NCI-H524 treated with DMSO at 0.1 percent for 48 hours (cell line): Measurements from ENCODE around the gene SGTB.
"Not testable (repeated sequence)": the region's sequence is repeated elsewhere in the genome, so short reads cannot be mapped to it uniquely, and the experiment has no call there.

ENCODE experiments used
- DNase-seq: peaks from one replicate; lab custom pipeline; 2025; lab: John Stamatoyannopoulos, UW

Gene SGTB

GRCh38 chr5:65734196-65734775 lies 12.4 kb upstream of the SGTB start:
- not testable (repeated sequence) for DNase-seq

DNA sequence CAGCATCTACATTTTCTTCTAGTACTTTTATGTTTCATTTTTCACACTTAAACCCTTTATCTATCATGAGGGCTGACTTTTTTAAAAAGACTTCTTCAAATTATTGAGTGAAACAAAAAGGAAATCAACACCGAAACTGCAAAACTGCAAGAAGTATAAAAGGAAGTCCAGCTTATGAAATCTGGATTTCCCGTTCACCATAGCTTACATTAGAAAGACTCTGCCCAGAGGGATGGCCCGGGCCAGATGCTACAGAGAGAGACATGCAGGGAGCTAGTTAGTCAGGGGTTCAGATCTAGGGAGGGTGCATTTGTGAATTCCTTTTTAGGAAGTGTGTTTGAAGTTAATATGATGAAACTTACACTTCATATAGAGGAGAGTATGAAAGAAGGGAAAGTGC lies 10.1 kb upstream of the SGTB start:
- not testable (repeated sequence) for DNase-seq

- DNase-seq, result no peak
Observed at GRCh38 chr5:65730910-65731309, 9.0 kb upstream of the SGTB start.

DNA sequence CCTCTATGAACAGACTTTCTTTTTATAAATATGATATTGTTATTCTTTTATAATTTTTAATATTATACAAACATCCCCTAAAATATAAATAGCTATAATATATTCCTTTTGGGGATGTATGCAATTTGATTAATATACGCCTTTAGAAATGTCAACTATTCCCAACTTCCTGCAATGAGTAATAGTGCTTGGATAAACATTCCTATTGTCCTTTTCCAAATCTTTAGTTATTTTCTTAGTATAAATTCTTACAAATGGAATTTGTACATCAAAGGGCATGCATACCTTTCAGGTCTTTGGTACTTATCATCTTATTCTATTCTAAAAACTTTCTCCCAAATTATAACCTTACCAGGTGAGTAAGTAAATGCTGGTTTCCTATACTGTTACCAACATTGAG lies 6.3 kb upstream of the SGTB start:
- DNase-seq, result no peak

DNA sequence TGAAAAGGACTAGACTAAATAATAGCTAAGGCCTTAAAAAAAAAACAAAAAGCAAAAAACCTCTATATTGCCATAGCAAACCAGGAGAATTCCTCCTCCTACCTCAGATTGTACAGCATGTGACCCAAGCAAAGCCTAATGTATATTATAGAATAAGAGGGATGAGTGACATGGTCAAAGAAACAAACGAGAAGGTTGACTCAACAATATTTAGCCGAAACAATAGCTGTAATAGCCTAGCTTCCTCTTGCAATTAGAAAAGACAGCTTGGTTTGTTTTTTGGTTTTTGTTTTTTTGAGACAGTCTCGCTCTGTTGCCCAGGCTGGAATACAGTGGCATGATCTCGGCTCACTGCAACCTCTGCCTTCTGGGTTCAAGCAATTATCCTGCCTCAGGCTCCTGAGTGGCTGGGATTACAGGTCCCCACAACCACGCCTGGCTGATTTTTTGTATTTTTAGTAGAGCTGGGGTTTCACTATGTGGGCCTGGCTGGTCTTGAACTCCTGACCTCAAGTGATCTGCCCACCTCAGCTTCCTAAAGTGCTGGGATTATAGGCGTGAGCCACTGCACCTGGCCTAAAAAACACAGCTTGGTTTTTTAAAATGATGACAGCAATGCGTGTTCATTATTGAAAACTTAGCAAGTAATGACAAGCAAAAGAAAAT lies 5.7 kb upstream of the SGTB start:
- no peak for DNase-seq

DNA sequence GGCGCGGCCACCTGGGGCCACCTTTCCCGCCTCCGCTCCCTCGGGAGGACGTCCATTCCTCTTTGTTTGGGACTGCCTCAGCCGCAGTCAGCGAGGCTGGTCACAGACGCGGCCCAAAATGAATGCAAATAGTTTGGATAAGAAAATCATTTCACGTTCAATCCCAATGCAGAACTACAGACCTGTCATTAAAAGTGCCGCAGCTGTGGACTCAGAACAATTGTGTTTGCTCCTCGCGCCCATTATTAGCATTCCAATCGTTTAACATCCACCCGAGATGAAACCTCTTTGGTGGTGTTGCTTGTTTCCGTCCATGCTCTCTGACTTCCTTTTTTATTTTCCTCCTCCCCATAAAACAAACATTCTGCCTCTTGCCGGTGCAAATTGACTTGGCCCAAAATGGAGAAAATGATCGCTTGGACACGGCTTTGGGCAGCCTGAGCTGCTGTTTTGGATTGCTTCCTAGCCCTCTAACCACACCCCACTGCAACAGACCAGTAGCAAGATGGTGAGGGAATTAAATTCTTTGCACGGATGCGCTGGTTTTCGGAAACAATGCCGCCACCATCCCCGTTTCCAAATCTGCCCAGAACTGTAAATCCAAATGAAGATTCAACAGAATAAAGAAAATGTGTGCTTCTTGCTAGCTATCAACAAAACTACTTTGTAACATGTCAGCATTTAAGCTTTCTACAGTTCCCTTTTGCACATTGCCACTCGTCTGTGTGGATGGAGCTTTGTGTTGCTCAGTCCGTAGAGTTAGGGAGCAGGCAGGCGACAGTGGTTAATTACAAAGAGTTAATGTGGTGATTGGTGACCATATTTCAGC lies 880 bp upstream of the SGTB start:
- peak; percentile 5 for DNase-seq

DNA sequence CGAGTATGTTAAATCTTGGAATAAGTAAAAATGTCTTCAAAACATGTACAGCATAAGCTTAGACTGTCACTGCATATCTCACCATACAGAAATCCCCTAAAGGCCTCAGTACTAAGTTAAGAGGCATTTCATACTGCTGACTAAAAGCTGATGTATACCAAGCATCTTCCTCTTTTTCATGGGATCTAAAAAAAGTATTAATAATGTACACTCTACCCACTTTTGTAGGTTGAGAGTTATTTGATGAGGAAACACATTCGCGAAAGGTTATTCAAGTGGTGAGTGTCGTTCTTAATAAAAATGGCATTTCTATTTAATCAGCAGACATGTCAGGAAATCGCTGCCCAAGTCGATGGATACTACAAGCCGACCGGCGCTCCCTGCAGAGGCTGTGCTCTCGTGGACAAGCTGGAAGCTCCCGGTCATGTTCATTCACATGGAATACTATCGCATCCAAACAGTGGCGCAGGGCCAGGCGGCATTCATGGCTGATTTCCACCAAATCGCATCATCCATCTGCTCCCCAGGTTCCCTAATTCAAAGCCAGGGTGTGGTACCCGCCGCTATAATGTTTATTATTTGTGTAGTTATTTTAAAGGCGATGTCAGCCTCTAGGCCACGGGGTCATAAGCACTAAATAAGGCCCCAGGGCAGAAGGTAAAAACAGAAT lies 724 bp downstream of the SGTB start:
- peak; percentile 31 for DNase-seq

GRCh38 chr5:65718576-65719310 lies 3.2 kb downstream of the SGTB start:
- DNase-seq, result no peak

- DNase-seq, result no peak
Observed at GRCh38 chr5:65708145-65708544, 13.8 kb downstream of the SGTB start.

DNA sequence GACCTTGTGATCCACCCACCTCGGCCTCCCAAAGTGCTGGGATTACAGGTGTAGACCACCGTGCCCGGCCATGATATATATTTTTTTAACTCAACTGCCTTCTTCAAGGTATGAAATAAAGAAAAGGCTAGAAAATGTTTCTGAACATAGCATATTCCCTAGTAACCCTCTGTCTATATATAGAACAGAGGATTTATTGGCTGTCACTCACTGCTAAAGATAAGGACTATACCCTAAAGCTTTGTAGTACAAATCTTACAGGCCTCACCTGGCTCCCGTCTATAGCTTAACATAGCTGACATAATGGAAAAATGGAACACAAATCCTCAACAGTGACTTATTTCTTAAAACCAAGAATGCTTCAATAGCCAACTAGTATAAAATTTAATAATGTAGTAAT lies 14.2 kb downstream of the SGTB start:
- DNase-seq, result no peak

GRCh38 chr5:65704621-65705239 lies 17.2 kb downstream of the SGTB start:
- no peak for DNase-seq

GRCh38 chr5:65702036-65702435 lies 19.9 kb downstream of the SGTB start:
- no peak for DNase-seq

DNA sequence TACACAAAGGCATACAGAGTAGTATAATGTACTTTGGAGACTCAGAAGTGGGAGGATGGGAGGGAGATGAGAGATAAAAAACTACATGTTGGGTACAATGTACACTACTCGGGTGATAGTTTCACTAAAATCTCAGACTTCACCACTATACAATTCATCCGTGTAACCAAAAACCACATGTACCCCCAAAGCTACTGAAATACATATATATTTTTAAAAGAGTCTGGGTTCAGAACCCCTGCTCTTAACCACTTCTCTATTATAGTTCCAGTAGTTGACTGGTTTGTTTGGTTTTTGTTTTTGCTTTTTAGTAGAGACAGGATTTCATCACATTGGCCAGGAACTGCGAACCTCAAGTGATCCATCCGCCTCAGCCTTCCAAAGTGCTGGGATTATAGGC lies 22.6 kb downstream of the SGTB start:
- no peak for DNase-seq

- DNase-seq, result no peak
Observed at GRCh38 chr5:65696892-65697291, 25.0 kb downstream of the SGTB start.

- DNase-seq, result no peak
Observed at GRCh38 chr5:65695896-65696295, 26.0 kb downstream of the SGTB start.

- DNase-seq, result no peak
Observed at GRCh38 chr5:65695162-65695755, 26.6 kb downstream of the SGTB start.

DNA sequence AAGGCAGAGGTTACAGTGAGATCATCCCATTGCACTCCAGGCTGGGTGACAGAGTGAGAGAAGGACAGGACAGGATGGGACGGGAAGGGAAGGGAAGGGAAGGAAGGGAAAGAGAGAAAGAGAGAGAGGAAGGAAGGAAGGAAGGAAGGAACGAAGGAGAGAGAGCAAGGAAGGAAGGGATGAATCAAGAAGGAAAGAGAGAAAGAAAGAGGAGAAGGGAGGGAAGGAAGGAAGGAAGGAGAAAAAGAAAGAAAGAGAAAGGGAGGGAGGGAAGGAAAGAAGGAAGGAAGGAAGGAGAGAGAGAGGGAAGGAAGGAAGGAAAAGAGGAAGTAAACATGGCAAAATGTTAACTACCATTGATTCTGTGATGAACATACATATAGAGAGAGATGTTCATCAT lies 28.8 kb downstream of the SGTB start:
- no peak for DNase-seq

- DNase-seq, result no peak
Observed at GRCh38 chr5:65682148-65682547, 39.8 kb downstream of the SGTB start.

GRCh38 chr5:65676056-65676455 lies 45.9 kb downstream of the SGTB start:
- not testable (repeated sequence) for DNase-seq

DNA sequence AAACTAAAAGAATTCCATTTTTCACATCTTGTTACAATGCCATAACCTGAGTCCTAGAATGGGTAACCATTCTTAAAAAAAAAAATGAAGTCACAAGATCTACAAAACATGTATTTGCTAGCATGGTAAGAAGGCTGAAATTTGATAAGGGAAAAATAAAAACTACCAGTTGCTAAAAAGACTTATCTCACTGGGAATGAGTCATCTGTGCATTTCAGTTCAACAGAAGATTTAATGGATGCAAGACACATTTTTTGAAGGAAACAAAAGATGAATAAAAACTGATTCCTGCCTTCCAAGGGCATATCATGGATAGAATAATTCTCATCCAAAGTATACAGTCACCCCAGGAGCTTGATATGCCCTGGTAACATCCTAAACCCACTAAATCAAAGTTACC lies 47.2 kb downstream of the SGTB start:
- no peak for DNase-seq

GRCh38 chr5:65672796-65673195 lies 49.1 kb downstream of the SGTB start:
- no peak for DNase-seq
